Neural crest cell (in vitro differentiated cells): Measurements from ENCODE around the gene CCDC70. TPM values are rescaled to one million over a fixed set of nuclear protein-coding genes. Genes with fewer than 3 reads are reported as not detected.

Experiments
- DNase-seq: peaks from one replicate; pipeline ENCODE4 v3.0.0; 2021; ENCODE audit warnings: low read depth, mixed read lengths, low spot score
- H3K27ac Mint-ChIP-seq: one replicate; pipeline ENCODE4 v1.8.0; 2021; ENCODE audit warnings: mild to moderate bottlenecking, mixed read lengths; ENCODE audit not compliant: unreplicated experiment
- H3K27me3 Mint-ChIP-seq: 2 replicates; pipeline ENCODE4 v1.8.0; 2021; ENCODE audit warnings: low read depth, mild to moderate bottlenecking, mixed read lengths
- H3K36me3 Mint-ChIP-seq: 2 replicates; pipeline ENCODE4 v1.8.0; 2021; ENCODE audit warnings: low read depth, mild to moderate bottlenecking, mixed read lengths
- H3K4me1 Mint-ChIP-seq: 2 replicates; pipeline ENCODE4 v1.8.0; 2021; ENCODE audit warnings: mixed read lengths
- H3K4me3 Mint-ChIP-seq: one replicate; pipeline ENCODE4 v1.8.0; 2021; ENCODE audit warnings: mild to moderate bottlenecking, mixed read lengths
- H3K9me3 Mint-ChIP-seq: 2 replicates; pipeline ENCODE4 v1.8.0; 2021; ENCODE audit warnings: mixed read lengths
- CTCF ChIP-seq: fragments of 200-600 bp; sonication (generic); conservative IDR thresholded peaks from 2 replicates; pipeline ENCODE4 v1.5.0; 2021; ENCODE audit warnings: antibody characterized with exemption, mild to moderate bottlenecking
- total RNA-seq: library from RNA; stranded (reverse); gene quantifications from 2 replicates; pipeline ENCODE4 v1.2.1, GENCODE V29; 2021

The CCDC70 gene
- total RNA-seq, 1 donor from 2014 or later: not detected

GRCh38 chr13:51856027-51856736 lies 5.6 kb upstream of the CCDC70 start:
- Mint-ChIP-seq H3K4me1 (peaks cover 5% of the 10 kb centered on the region), H3K9me3 (peaks cover 6% of the 10 kb centered on the region), H3K27me3 (peaks cover 12% of the 10 kb centered on the region), H3K27ac (no peak overlapping the region), H3K4me3 (no peak overlapping the region), H3K36me3 (no peaks in the 10 kb centered on the region)
- TF ChIP-seq CTCF: no peak
- no peak for DNase-seq

- TF ChIP-seq CTCF: no peak
- Mint-ChIP-seq H3K9me3 (peaks cover 6% of the 10 kb centered on the region), H3K27ac (no peak overlapping the region), H3K4me3 (no peak overlapping the region), H3K4me1 (peaks cover 5% of the 10 kb centered on the region), H3K27me3 (peaks cover 12% of the 10 kb centered on the region), H3K36me3 (no peaks in the 10 kb centered on the region)
- DNase-seq: no peak
These were observed 4.8 kb upstream of the CCDC70 start for GRCh38 chr13:51856998-51857397.

- Mint-ChIP-seq H3K4me1 (peaks cover 9% of the 10 kb centered on the region), H3K4me3 (no peak overlapping the region), H3K36me3 (no peaks in the 10 kb centered on the region), H3K27me3 (peaks cover 16% of the 10 kb centered on the region), H3K9me3 (peaks cover 6% of the 10 kb centered on the region), H3K27ac (no peak overlapping the region)
- no peak for DNase-seq
- no peak for TF ChIP-seq CTCF
These were observed 3.1 kb upstream of the CCDC70 start for GRCh38 chr13:51858433-51859247.

GRCh38 chr13:51862957-51863356 lies 1.2 kb downstream of the CCDC70 start:
- Mint-ChIP-seq H3K4me3 (no peak overlapping the region), H3K9me3 (no peaks in the 10 kb centered on the region), H3K4me1 (peaks cover 9% of the 10 kb centered on the region), H3K36me3 (no peaks in the 10 kb centered on the region), H3K27ac (no peak overlapping the region), H3K27me3 (peaks cover 27% of the 10 kb centered on the region)
- TF ChIP-seq CTCF: no peak
- no peak for DNase-seq

- DNase-seq: no peak
- TF ChIP-seq CTCF: no peak
- Mint-ChIP-seq H3K27ac (no peak overlapping the region), H3K4me1 (peaks cover 4% of the 10 kb centered on the region), H3K27me3 (peaks cover 42% of the 10 kb centered on the region), H3K4me3 (no peak overlapping the region), H3K9me3 (no peaks in the 10 kb centered on the region), H3K36me3 (no peaks in the 10 kb centered on the region)
These were observed 4.1 kb downstream of the CCDC70 start for GRCh38 chr13:51865838-51866237.
